ENCODE measurements around the gene C2orf92. TPM values are rescaled to one million over a fixed set of nuclear protein-coding genes. Genes with fewer than 3 reads are reported as not detected.

Gene C2orf92
- total and polyA plus RNA-seq, 2 experiments from 2014 or later = 1.1 to 1.2 TPM

GRCh38 chr2:97734061-97735051 is 64.8 kb downstream of the C2orf92 start:
- in situ Hi-C loops (cut with MboI) = no loop called here
- no peaks in the 10 kb centered on the region for H3K27me3 ChIP-seq (replicated peaks; ENCODE audit: insufficient read depth)
- no peak overlapping the region for H3K27ac ChIP-seq
- no peaks in the 10 kb centered on the region for H3K4me1 ChIP-seq (ENCODE audit: insufficient read depth)
- H3K36me3 ChIP-seq (ENCODE audit: low read depth) = no peaks in the 10 kb centered on the region
- no peak for TF ChIP-seq EZH2phosphoT487 (IDR thresholded peaks at IDR 0.05; ENCODE audit: insufficient read depth, low read depth)
- TF ChIP-seq EZH2 (IDR thresholded peaks at IDR 0.05; ENCODE audit: insufficient read depth, poor library complexity, severe bottlenecking) = no peak
- no peaks in the 10 kb centered on the region for H3K79me2 ChIP-seq (ENCODE audit: insufficient read depth)
- no peak for DNase-seq
- H3K4me2 ChIP-seq (ENCODE audit: unreplicated experiment) = no peak overlapping the region
- no peak overlapping the region for H3K4me3 ChIP-seq
- H4K20me1 ChIP-seq (ENCODE audit: insufficient read depth) = no peaks in the 10 kb centered on the region
- H3F3A ChIP-seq (ENCODE audit: insufficient read depth) = no peaks in the 10 kb centered on the region
- H3K9ac ChIP-seq = no peak overlapping the region
- H3K9me3 ChIP-seq (ENCODE audit: low read depth) = no peaks in the 10 kb centered on the region
- H3K9me2 ChIP-seq (ENCODE audit: insufficient read depth) = no peaks in the 10 kb centered on the region
- H2AFZ ChIP-seq = no peak overlapping the region
- 85% methylated on average over 41 to 44 of the region's 44 CpGs for WGBS, 2 experiments (ENCODE audit: low coverage in 1 of 2, low lambda C conversion rate in 2 of 2, missing lambda C conversion rate in 2 of 2)

DNA sequence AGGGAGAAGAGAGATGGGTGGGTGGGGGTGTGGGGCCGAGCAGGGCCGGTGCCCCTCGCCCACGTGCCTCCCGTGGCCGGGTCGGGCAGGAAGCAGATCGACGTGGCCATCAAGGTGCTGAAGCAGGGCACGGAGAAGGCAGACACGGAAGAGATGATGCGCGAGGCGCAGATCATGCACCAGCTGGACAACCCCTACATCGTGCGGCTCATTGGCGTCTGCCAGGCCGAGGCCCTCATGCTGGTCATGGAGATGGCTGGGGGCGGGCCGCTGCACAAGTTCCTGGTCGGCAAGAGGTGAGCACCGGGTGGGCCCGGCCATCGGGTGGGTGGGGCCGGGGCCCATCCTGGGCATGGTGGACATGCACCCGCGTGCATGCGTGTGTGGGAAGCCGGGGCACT is 65.6 kb downstream of the C2orf92 start:
- Histone ChIP-seq H3K9ac (no peak overlapping the region), H4K20me1 (ENCODE audit: insufficient read depth) (no peaks in the 10 kb centered on the region), H2AFZ (no peak overlapping the region), H3K36me3 (ENCODE audit: low read depth) (no peaks in the 10 kb centered on the region), H3K9me2 (ENCODE audit: insufficient read depth) (no peaks in the 10 kb centered on the region), H3F3A (ENCODE audit: insufficient read depth) (no peaks in the 10 kb centered on the region), H3K79me2 (ENCODE audit: insufficient read depth) (no peaks in the 10 kb centered on the region), H3K4me2 (ENCODE audit: unreplicated experiment) (no peak overlapping the region), H3K4me3 (no peak overlapping the region), H3K4me1 (ENCODE audit: insufficient read depth) (no peaks in the 10 kb centered on the region), H3K9me3 (ENCODE audit: low read depth) (no peaks in the 10 kb centered on the region), H3K27me3 (replicated peaks; ENCODE audit: insufficient read depth) (no peaks in the 10 kb centered on the region), H3K27ac (no peak overlapping the region)
- DNase-seq = no peak
- TF ChIP-seq EZH2 (IDR thresholded peaks at IDR 0.05; ENCODE audit: insufficient read depth, poor library complexity, severe bottlenecking) (no peak), EZH2phosphoT487 (IDR thresholded peaks at IDR 0.05; ENCODE audit: insufficient read depth, low read depth) (no peak)
- in situ Hi-C loops (cut with MboI) = no loop called here
- 90 to 94% methylated on average over 13 to 25 of the region's 29 CpGs for WGBS, 2 experiments (ENCODE audit: low coverage in 1 of 2, low lambda C conversion rate in 2 of 2, missing lambda C conversion rate in 2 of 2)

DNA sequence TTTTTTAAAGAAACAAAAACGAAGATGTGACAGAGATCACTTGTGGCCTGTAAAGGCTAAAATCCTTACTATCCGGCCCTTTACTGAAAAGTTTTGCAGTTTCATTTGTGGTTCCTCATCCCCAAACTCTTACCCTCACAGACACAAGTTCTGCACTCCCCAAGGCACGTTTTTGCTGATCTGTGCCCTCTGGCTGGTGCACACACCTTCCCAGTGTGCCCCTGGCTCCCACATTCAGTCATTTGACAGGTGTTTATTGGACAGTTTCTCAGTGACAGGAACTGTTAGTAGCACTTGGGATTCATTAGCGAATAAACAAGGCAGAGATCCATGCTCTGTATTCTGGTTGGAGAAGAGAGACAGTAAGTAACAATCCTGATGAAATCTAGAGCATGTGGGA is 66.7 kb downstream of the C2orf92 start:
- Histone ChIP-seq H3K27ac (no peak overlapping the region), H3K79me2 (ENCODE audit: insufficient read depth) (no peaks in the 10 kb centered on the region), H2AFZ (no peak overlapping the region), H3K9me2 (ENCODE audit: insufficient read depth) (no peaks in the 10 kb centered on the region), H4K20me1 (ENCODE audit: insufficient read depth) (no peaks in the 10 kb centered on the region), H3K4me3 (no peak overlapping the region), H3K27me3 (replicated peaks; ENCODE audit: insufficient read depth) (no peaks in the 10 kb centered on the region), H3F3A (ENCODE audit: insufficient read depth) (no peaks in the 10 kb centered on the region), H3K9ac (no peak overlapping the region), H3K9me3 (ENCODE audit: low read depth) (no peaks in the 10 kb centered on the region), H3K4me1 (ENCODE audit: insufficient read depth) (no peaks in the 10 kb centered on the region), H3K36me3 (ENCODE audit: low read depth) (no peaks in the 10 kb centered on the region), H3K4me2 (ENCODE audit: unreplicated experiment) (no peak overlapping the region)
- WGBS, 2 experiments (ENCODE audit: low coverage in 1 of 2, low lambda C conversion rate in 2 of 2, missing lambda C conversion rate in 2 of 2) = 40 to 49% methylated on average over 4 of the region's 4 CpGs
- no peak for DNase-seq
- in situ Hi-C loops (cut with MboI) = no loop called here
- TF ChIP-seq EZH2 (IDR thresholded peaks at IDR 0.05; ENCODE audit: insufficient read depth, poor library complexity, severe bottlenecking) = no peak
- no peak for TF ChIP-seq EZH2phosphoT487 (IDR thresholded peaks at IDR 0.05; ENCODE audit: insufficient read depth, low read depth)

- Histone ChIP-seq H3F3A (ENCODE audit: insufficient read depth) (no peaks in the 10 kb centered on the region), H3K36me3 (ENCODE audit: low read depth) (no peaks in the 10 kb centered on the region), H3K9ac (no peak overlapping the region), H3K9me3 (ENCODE audit: low read depth) (no peaks in the 10 kb centered on the region), H2AFZ (no peak overlapping the region), H3K4me2 (ENCODE audit: unreplicated experiment) (no peak overlapping the region), H3K27me3 (replicated peaks; ENCODE audit: insufficient read depth) (no peaks in the 10 kb centered on the region), H3K9me2 (ENCODE audit: insufficient read depth) (no peaks in the 10 kb centered on the region), H3K27ac (no peak overlapping the region), H3K4me1 (ENCODE audit: insufficient read depth) (no peaks in the 10 kb centered on the region), H3K4me3 (no peak overlapping the region), H4K20me1 (ENCODE audit: insufficient read depth) (no peaks in the 10 kb centered on the region), H3K79me2 (ENCODE audit: insufficient read depth) (no peaks in the 10 kb centered on the region)
- TF ChIP-seq EZH2 (IDR thresholded peaks at IDR 0.05; ENCODE audit: insufficient read depth, poor library complexity, severe bottlenecking) (no peak), EZH2phosphoT487 (IDR thresholded peaks at IDR 0.05; ENCODE audit: insufficient read depth, low read depth) (no peak)
- WGBS, 2 experiments (ENCODE audit: low coverage in 1 of 2, low lambda C conversion rate in 2 of 2, missing lambda C conversion rate in 2 of 2) = 63 to 64% methylated on average over 20 of the region's 20 CpGs
- in situ Hi-C loops (cut with MboI) = no loop called here
- DNase-seq = no peak
Measured at GRCh38 chr2:97736608-97737330, 67.3 kb downstream of the C2orf92 start.

Data from GM23248 (cell line).